HepG2 (cell line): ENCODE results near the gene EEF1E1. TPM values are rescaled to one million over a fixed set of nuclear protein-coding genes. Genes with fewer than 3 reads are reported as not detected.

Experiments
- ELF3 ChIP-seq: IDR thresholded peaks from 2 replicates; pipeline ENCODE4 v1.6.1; 2016; ENCODE audit warnings: missing genetic modification reagents, missing compliant biosample characterization
- FOSL2 ChIP-seq: sonication (generic); formaldehyde crosslinking; IDR thresholded peaks from 2 replicates; pipeline ENCODE4 v1.4.0; 2020; ENCODE audit warnings: missing genetic modification reagents
- FOXM1 ChIP-seq: sonication (generic); formaldehyde crosslinking; IDR thresholded peaks from 2 replicates; pipeline ENCODE4 v1.5.0; 2020; ENCODE audit warnings: missing genetic modification reagents
- GATAD2A ChIP-seq: IDR thresholded peaks from 2 replicates; pipeline ENCODE4 v1.6.1; 2016
- GLI4 ChIP-seq: sonication (generic); formaldehyde crosslinking; IDR thresholded peaks from 2 replicates; pipeline ENCODE4 v1.5.1; 2020; ENCODE audit warnings: missing genetic modification reagents, mild to moderate bottlenecking, moderate library complexity, borderline replicate concordance
- IRF2 ChIP-seq: IDR thresholded peaks from 2 replicates; pipeline ENCODE4 v1.6.1; 2018; ENCODE audit warnings: missing genetic modification reagents, missing compliant biosample characterization
- KAT8 ChIP-seq: IDR thresholded peaks from 2 replicates; pipeline ENCODE4 v1.6.1; 2016; ENCODE audit warnings: missing genetic modification reagents, missing compliant biosample characterization
- MTF2 ChIP-seq: sonication (generic); formaldehyde crosslinking; IDR thresholded peaks from 2 replicates; pipeline ENCODE4 v1.5.0; 2020; ENCODE audit warnings: missing genetic modification reagents, borderline replicate concordance
- NR2F6 ChIP-seq, 2 experiments: IDR thresholded peaks; 2 replicates each; pipeline ENCODE4 v1.6.1; 2016; ENCODE audit warnings: antibody characterized with exemption in 1 of 2, mild to moderate bottlenecking in 1 of 2
- POLR2AphosphoS5 ChIP-seq: IDR thresholded peaks from 2 replicates; pipeline ENCODE4 v1.6.1; 2012; ENCODE audit warnings: low read depth, low read length
- SIN3B ChIP-seq: fragments of 150-350 bp; IDR thresholded peaks from 2 replicates; pipeline ENCODE4 v1.6.1; 2014; ENCODE audit warnings: low read length
- SOX13 ChIP-seq, 3 experiments: fragments of 450-650 bp in 1 of 3; sonication (generic) in 1 of 3; formaldehyde crosslinking in 1 of 3; IDR thresholded peaks in 2 of 3; conservative IDR thresholded peaks in 1 of 3; 2 replicates each; pipeline versions ENCODE4 v1.5.0 to v1.6.1; 2016 to 2020; ENCODE audit warnings: antibody characterized with exemption in 1 of 3, mild to moderate bottlenecking in 1 of 3, missing compliant biosample characterization in 1 of 3, missing genetic modification reagents in 1 of 3, moderate library complexity in 1 of 3
- XRCC5 ChIP-seq: fragments of 200-400 bp; formaldehyde crosslinking; optimal IDR thresholded peaks from 2 replicates; pipeline ENCODE3; 2017; ENCODE audit warnings: mild to moderate bottlenecking, low read length
- ZBTB7A ChIP-seq: sonication (generic); formaldehyde crosslinking; IDR thresholded peaks from 2 replicates; pipeline ENCODE4 v1.8.0; 2022; ENCODE audit warnings: mild to moderate bottlenecking, missing genetic modification reagents
- ZMYM4 ChIP-seq: sonication (generic); formaldehyde crosslinking; IDR thresholded peaks from 2 replicates; pipeline ENCODE4 v1.8.1; 2023; ENCODE audit warnings: mild to moderate bottlenecking, missing genetic modification reagents
- ZNF121 ChIP-seq: sonication (generic); formaldehyde crosslinking; IDR thresholded peaks from 2 replicates; pipeline ENCODE4 v1.5.0; 2020; ENCODE audit warnings: mild to moderate bottlenecking, missing genetic modification reagents
- ZNF24 ChIP-seq: fragments of 450-650 bp; IDR thresholded peaks from 2 replicates; pipeline ENCODE4 v1.6.1; 2017; ENCODE audit warnings: antibody characterized with exemption, mild to moderate bottlenecking
- ZNF331 ChIP-seq: sonication (generic); formaldehyde crosslinking; IDR thresholded peaks from 2 replicates; pipeline ENCODE4 v1.4.0; 2020; ENCODE audit warnings: missing genetic modification reagents
- ZNF441 ChIP-seq: sonication (generic); formaldehyde crosslinking; IDR thresholded peaks from 2 replicates; pipeline ENCODE4 v1.7.0; 2021; ENCODE audit warnings: missing genetic modification reagents, borderline replicate concordance
- ZNF558 ChIP-seq: sonication (generic); formaldehyde crosslinking; IDR thresholded peaks from 2 replicates; pipeline ENCODE4 v1.9.0; 2022; ENCODE audit warnings: mild to moderate bottlenecking, missing genetic modification reagents, borderline replicate concordance
- ZNF83 ChIP-seq: sonication (generic); formaldehyde crosslinking; IDR thresholded peaks from 2 replicates; pipeline ENCODE4 v1.4.0; 2020; ENCODE audit warnings: missing genetic modification reagents, mild to moderate bottlenecking, borderline replicate concordance
- polyA plus RNA-seq, 8 experiments: library from polyadenylated mRNA; depleted of rRNA in 3 of 8; stranded (reverse) in 7 of 8; unstranded in 1 of 8; fragments of >200 nt; fragmentation: Illumina TruSeq in 4 of 8; extraction: Trizol in 4 of 8; gene quantifications; 2 replicates each; pipeline versions ENCODE4 v1.2.1 to v1.2.3, GENCODE V29; 2011 to 2016; ENCODE audit warnings: low read depth in 4 of 8, missing spikeins in 1 of 8, mixed read lengths in 1 of 8; ENCODE audit not compliant: insufficient read depth in 1 of 8
- total RNA-seq, 5 experiments: library from RNA; depleted of rRNA; stranded (reverse); fragments of >200 nt; fragmentation: Illumina TruSeq; extraction: Trizol; gene quantifications; 2 replicates each; pipeline ENCODE4 v1.2.3, GENCODE V29; 2016; ENCODE audit warnings: low read depth in 1 of 5
- TF ChIP-seq, protein P1 (sequence below): sonication (generic); formaldehyde crosslinking; IDR thresholded peaks from 2 replicates; pipeline ENCODE4 v1.8.1; 2023; ENCODE audit warnings: mild to moderate bottlenecking, missing genetic modification reagents
- TF ChIP-seq, protein P2 (sequence below): sonication (generic); formaldehyde crosslinking; IDR thresholded peaks from 2 replicates; pipeline ENCODE4 v1.8.1; 2023; ENCODE audit warnings: mild to moderate bottlenecking, moderate library complexity, missing genetic modification reagents
- TF ChIP-seq, protein P3 (sequence below): sonication (generic); formaldehyde crosslinking; IDR thresholded peaks from 2 replicates; pipeline ENCODE4 v1.4.0; 2020; ENCODE audit warnings: missing genetic modification reagents, borderline replicate concordance
- TF ChIP-seq, protein P4 (sequence below): IDR thresholded peaks from 2 replicates; pipeline ENCODE4 v1.6.1; 2016; ENCODE audit warnings: low read depth, borderline replicate concordance

EEF1E1 gene
- total and polyA plus RNA-seq, 2 of the 13 experiments (the other 11 are each of a cell fraction or from before 2014, with no cell fraction given) = 128 to 188 TPM

DNA sequence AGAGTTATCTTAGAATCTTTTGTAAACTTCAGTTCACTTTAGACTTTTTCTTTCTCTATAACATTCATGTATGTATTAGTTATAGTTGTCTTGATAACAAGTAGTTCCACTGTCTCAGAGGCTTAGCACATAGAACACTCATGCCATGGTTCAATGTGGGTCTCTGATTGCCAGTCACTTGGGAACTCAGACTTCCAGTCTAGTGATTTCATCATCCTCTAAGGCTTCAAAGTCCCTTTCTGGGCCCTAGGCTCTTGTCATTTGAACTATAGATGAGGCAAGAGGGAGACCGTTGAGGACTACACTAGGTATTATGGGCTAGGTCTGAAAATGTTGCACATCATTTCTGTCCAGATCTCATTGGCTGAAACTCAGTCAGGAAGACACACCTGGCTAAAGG lies 8.4 kb upstream of the EEF1E1 start (continued):
- TF ChIP-seq, protein P1, sequence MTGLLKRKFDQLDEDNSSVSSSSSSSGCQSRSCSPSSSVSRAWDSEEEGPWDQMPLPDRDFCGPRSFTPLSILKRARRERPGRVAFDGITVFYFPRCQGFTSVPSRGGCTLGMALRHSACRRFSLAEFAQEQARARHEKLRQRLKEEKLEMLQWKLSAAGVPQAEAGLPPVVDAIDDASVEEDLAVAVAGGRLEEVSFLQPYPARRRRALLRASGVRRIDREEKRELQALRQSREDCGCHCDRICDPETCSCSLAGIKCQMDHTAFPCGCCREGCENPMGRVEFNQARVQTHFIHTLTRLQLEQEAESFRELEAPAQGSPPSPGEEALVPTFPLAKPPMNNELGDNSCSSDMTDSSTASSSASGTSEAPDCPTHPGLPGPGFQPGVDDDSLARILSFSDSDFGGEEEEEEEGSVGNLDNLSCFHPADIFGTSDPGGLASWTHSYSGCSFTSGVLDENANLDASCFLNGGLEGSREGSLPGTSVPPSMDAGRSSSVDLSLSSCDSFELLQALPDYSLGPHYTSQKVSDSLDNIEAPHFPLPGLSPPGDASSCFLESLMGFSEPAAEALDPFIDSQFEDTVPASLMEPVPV (CRISPR knock-in tag) = no peak
- no peak for TF ChIP-seq ZNF83
- TF ChIP-seq SIN3B = no peak
- TF ChIP-seq POLR2AphosphoS5 = no peak
- no peak for TF ChIP-seq ZBTB7A (CRISPR knock-in tag)
- no peak for TF ChIP-seq GLI4
- no peak for TF ChIP-seq ZNF558 (CRISPR knock-in tag)
- no peak for TF ChIP-seq ELF3 (CRISPR knock-in tag)
- TF ChIP-seq, protein P2, sequence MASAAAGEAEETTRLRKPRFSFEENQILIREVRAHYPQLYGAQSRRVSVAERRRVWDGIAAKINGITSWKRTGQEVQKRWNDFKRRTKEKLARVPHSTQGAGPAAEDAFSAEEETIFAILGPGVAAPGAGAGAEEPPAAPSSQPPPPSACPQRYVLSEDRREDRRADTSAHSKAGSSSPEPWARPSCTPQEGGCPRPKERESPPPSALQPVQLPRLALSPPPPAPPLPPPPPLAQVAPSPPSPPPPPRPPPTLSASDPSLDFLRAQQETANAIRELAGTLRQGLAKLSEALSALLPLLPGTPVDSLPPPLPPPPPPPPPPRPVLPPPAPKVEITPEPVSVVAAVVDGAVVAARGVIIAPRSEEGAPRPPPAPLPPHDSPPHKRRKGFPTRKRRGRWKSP (CRISPR knock-in tag) = no peak
- TF ChIP-seq KAT8 (CRISPR knock-in tag) = peak; percentile 41; the same call in 1 of the 2 replicates
- peak; percentile 86 for TF ChIP-seq GATAD2A (CRISPR knock-in tag)
- no peak for TF ChIP-seq SOX13 (IDR thresholded peaks at IDR 0.05)
- TF ChIP-seq SOX13 (CRISPR knock-in tag; conservative IDR thresholded peaks at IDR 0.05 in 1 of 2, IDR thresholded peaks at IDR 0.05 in 1 of 2) = peak in 1 of 2 experiments; percentile 34; a peak in 1 of 4 replicates
- TF ChIP-seq, protein P3, sequence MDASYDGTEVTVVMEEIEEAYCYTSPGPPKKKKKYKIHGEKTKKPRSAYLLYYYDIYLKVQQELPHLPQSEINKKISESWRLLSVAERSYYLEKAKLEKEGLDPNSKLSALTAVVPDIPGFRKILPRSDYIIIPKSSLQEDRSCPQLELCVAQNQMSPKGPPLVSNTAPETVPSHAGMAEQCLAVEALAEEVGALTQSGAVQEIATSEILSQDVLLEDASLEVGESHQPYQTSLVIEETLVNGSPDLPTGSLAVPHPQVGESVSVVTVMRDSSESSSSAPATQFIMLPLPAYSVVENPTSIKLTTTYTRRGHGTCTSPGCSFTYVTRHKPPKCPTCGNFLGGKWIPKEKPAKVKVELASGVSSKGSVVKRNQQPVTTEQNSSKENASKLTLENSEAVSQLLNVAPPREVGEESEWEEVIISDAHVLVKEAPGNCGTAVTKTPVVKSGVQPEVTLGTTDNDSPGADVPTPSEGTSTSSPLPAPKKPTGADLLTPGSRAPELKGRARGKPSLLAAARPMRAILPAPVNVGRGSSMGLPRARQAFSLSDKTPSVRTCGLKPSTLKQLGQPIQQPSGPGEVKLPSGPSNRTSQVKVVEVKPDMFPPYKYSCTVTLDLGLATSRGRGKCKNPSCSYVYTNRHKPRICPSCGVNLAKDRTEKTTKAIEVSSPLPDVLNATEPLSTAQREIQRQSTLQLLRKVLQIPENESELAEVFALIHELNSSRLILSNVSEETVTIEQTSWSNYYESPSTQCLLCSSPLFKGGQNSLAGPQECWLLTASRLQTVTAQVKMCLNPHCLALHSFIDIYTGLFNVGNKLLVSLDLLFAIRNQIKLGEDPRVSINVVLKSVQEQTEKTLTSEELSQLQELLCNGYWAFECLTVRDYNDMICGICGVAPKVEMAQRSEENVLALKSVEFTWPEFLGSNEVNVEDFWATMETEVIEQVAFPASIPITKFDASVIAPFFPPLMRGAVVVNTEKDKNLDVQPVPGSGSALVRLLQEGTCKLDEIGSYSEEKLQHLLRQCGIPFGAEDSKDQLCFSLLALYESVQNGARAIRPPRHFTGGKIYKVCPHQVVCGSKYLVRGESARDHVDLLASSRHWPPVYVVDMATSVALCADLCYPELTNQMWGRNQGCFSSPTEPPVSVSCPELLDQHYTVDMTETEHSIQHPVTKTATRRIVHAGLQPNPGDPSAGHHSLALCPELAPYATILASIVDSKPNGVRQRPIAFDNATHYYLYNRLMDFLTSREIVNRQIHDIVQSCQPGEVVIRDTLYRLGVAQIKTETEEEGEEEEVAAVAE (CRISPR knock-in tag) = 0 out of 2 replicates have a peak, but pooled peaks have one; percentile 28
- peak; percentile 42; the same call in 1 of the 2 replicates for TF ChIP-seq ZNF331
- TF ChIP-seq IRF2 (CRISPR knock-in tag) = peak; percentile 33; the same call in 1 of the 2 replicates
- TF ChIP-seq ZNF441 (CRISPR knock-in tag) = no peak
- no peak for TF ChIP-seq ZNF121 (CRISPR knock-in tag)
- TF ChIP-seq FOSL2 = peak; percentile 63
- 0 out of 2 replicates have a peak, but pooled peaks have one; percentile 37 for TF ChIP-seq ZMYM4 (CRISPR knock-in tag)
- TF ChIP-seq, protein P4, sequence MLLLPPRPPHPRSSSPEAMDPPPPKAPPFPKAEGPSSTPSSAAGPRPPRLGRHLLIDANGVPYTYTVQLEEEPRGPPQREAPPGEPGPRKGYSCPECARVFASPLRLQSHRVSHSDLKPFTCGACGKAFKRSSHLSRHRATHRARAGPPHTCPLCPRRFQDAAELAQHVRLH (CRISPR knock-in tag) = no peak
- TF ChIP-seq NR2F6 (IDR thresholded peaks at IDR 0.05) = no peak
- TF ChIP-seq NR2F6 (CRISPR knock-in tag; IDR thresholded peaks at IDR 0.05) = 0 out of 2 replicates have a peak, but pooled peaks have one; percentile 35
- TF ChIP-seq ZNF24 = no peak
- TF ChIP-seq MTF2 (CRISPR knock-in tag) = no peak
- TF ChIP-seq FOXM1 (CRISPR knock-in tag) = no peak
- no peak for TF ChIP-seq XRCC5
